Skeletal muscle cell (primary cell): ENCODE results near the gene CGN.
A peak's percentile ranks its signal among the peaks of the same experiment; 100 is the strongest.

ENCODE experiments used
- DNase-seq: peaks from one replicate; pipeline ENCODE4 v3.0.0-alpha.2; 2010; ENCODE audit warnings: low read depth
- H3K4me3 ChIP-seq: 2 replicates; pipeline ENCODE4 v1.5.1; 2011; ENCODE audit warnings: low read depth, mild to moderate bottlenecking, control low read depth, low read length, moderate library complexity

CGN gene

GRCh38 chr1:151494741-151495281 is 16.4 kb upstream of the CGN start:
- H3K4me3 ChIP-seq = no peak overlapping the region
- peak; percentile 58 for DNase-seq

- H3K4me3 ChIP-seq = no peak overlapping the region
- DNase-seq = no peak
These were observed 15.9 kb upstream of the CGN start for GRCh38 chr1:151495316-151495715.

GRCh38 chr1:151499365-151499764 is 11.8 kb upstream of the CGN start:
- no peak overlapping the region for H3K4me3 ChIP-seq
- DNase-seq = no peak

- H3K4me3 ChIP-seq = no peak overlapping the region
- no peak for DNase-seq
These were observed 11.3 kb upstream of the CGN start for GRCh38 chr1:151499930-151500329.

GRCh38 chr1:151501474-151501873 is 9.7 kb upstream of the CGN start:
- no peak overlapping the region for H3K4me3 ChIP-seq
- DNase-seq = no peak

GRCh38 chr1:151502035-151502700 is 9.0 kb upstream of the CGN start:
- no peak for DNase-seq
- no peak overlapping the region for H3K4me3 ChIP-seq

- DNase-seq = no peak
- H3K4me3 ChIP-seq = no peak overlapping the region
These were observed 8.1 kb upstream of the CGN start for GRCh38 chr1:151502859-151503780.

GRCh38 chr1:151504252-151504651 is 6.9 kb upstream of the CGN start:
- no peak overlapping the region for H3K4me3 ChIP-seq
- no peak for DNase-seq

- no peak for DNase-seq
- H3K4me3 ChIP-seq = no peak overlapping the region
These were observed 6.4 kb upstream of the CGN start for GRCh38 chr1:151504759-151505158.

- no peak for DNase-seq
- H3K4me3 ChIP-seq = no peak overlapping the region
These were observed 2.4 kb upstream of the CGN start for GRCh38 chr1:151508833-151509232.

GRCh38 chr1:151509350-151510019 is 1.7 kb upstream of the CGN start:
- no peak for DNase-seq
- H3K4me3 ChIP-seq = no peak overlapping the region

GRCh38 chr1:151510020-151510405 is 1.2 kb upstream of the CGN start:
- no peak for DNase-seq
- no peak overlapping the region for H3K4me3 ChIP-seq

GRCh38 chr1:151510614-151510956 is 602 bp upstream of the CGN start:
- peak overlapping the region; percentile 49 for H3K4me3 ChIP-seq
- DNase-seq = no peak

- H3K4me3 ChIP-seq = peak overlapping the region; percentile 49
- DNase-seq = no peak
These were observed 539 bp downstream of the CGN start for GRCh38 chr1:151511636-151512215.

GRCh38 chr1:151512326-151512725 is 1.1 kb downstream of the CGN start:
- no peak for DNase-seq
- no peak overlapping the region for H3K4me3 ChIP-seq

- H3K4me3 ChIP-seq = no peak overlapping the region
- DNase-seq = no peak
These were observed 1.8 kb downstream of the CGN start for GRCh38 chr1:151512801-151513625.

GRCh38 chr1:151513626-151514121 is 2.5 kb downstream of the CGN start:
- H3K4me3 ChIP-seq = no peak overlapping the region
- DNase-seq = no peak

GRCh38 chr1:151514366-151514765 is 3.2 kb downstream of the CGN start:
- no peak overlapping the region for H3K4me3 ChIP-seq
- DNase-seq = no peak

- no peak overlapping the region for H3K4me3 ChIP-seq
- no peak for DNase-seq
These were observed 4.1 kb downstream of the CGN start for GRCh38 chr1:151515265-151515664.
